ENCODE data around the gene FNDC3B.

DNA sequence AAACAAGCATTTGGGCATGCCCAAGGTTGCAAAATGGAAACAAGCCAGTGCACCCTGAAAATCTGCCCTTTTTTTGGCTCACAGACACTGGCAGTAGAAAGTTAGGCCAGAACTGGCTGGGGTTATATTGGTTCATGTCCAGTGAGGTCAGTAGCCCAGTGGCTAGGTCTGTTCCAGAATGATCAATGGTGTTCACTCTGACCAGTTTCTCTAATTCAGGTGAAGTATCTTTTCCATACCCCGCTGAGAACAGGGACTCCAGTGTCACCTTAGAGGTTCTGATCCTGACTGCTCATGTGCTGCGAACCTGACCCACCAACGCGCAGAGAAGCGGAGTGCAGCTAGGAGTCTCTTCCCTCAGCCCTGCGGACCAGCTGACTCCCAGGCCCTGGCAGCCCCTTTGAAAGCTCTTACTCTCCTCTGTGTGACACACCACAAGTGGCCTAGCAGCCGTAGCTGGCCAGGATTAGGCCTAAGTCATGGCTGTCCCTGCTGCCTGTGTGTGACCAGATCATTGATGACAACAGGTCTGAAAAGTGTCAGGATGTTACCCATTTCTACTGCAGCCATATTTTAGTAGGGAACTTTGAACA, 285.3 kb downstream of the FNDC3B start:
- TF ChIP-seq, protein P1, sequence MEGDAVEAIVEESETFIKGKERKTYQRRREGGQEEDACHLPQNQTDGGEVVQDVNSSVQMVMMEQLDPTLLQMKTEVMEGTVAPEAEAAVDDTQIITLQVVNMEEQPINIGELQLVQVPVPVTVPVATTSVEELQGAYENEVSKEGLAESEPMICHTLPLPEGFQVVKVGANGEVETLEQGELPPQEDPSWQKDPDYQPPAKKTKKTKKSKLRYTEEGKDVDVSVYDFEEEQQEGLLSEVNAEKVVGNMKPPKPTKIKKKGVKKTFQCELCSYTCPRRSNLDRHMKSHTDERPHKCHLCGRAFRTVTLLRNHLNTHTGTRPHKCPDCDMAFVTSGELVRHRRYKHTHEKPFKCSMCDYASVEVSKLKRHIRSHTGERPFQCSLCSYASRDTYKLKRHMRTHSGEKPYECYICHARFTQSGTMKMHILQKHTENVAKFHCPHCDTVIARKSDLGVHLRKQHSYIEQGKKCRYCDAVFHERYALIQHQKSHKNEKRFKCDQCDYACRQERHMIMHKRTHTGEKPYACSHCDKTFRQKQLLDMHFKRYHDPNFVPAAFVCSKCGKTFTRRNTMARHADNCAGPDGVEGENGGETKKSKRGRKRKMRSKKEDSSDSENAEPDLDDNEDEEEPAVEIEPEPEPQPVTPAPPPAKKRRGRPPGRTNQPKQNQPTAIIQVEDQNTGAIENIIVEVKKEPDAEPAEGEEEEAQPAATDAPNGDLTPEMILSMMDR (IDR thresholded peaks at IDR 0.05) = no peak
- TF ChIP-seq POLR2A (IDR thresholded peaks at IDR 0.05) = no peak
